ENCODE measurements around the gene CADM2.

GRCh38 chr3:85508659-85509058, 549.9 kb downstream of the CADM2 start:
- no peak for TF ChIP-seq CTCF (IDR thresholded peaks at IDR 0.05)
- no peak for TF ChIP-seq SIN3A (IDR thresholded peaks at IDR 0.05; ENCODE audit: borderline replicate concordance, insufficient read depth, low read depth, low read length)
